ENCODE results near the gene MCF2L. TPM values are rescaled to one million over a fixed set of nuclear protein-coding genes. Genes with fewer than 3 reads are reported as not detected.

MCF2L gene
- total RNA-seq, 1 experiment from 2014 or later, result 8.9 TPM

DNA sequence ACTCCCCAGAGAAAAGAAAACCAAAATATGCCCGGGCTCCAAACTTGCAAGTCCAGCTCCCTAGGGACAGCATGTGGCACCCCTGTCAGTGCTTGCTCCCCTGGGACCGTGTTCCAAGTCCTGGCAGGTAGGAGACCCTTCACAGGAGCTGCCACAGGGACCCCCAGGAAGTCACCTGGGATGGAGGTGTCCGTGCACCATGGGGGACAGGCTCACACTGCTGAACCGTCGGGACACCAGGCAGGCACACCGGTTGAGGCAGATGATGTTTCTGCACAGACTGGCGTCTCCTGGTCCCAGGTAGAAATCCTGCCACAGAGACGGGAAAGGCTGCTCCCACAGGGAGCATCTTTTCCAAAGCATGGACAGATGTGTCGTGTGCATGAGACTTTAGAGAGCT is 177.7 kb downstream of the MCF2L start:
- no peak for DNase-seq (ENCODE audit: low read depth, low spot score)
- in situ Hi-C loops (cut with HindIII; ENCODE audit: low pct_unique_long_range_greater_than_20kb, low sequenced_read_pairs), result no loop called here

GRCh38 chr13:113147206-113147605 is 178.2 kb downstream of the MCF2L start:
- in situ Hi-C loops (cut with HindIII; ENCODE audit: low pct_unique_long_range_greater_than_20kb, low sequenced_read_pairs), result no loop called here
- DNase-seq (ENCODE audit: low read depth, low spot score), result no peak

GRCh38 chr13:113148407-113148806 is 179.4 kb downstream of the MCF2L start:
- in situ Hi-C loops (cut with HindIII; ENCODE audit: low pct_unique_long_range_greater_than_20kb, low sequenced_read_pairs), result no loop called here
- DNase-seq (ENCODE audit: low read depth, low spot score), result no peak

DNA sequence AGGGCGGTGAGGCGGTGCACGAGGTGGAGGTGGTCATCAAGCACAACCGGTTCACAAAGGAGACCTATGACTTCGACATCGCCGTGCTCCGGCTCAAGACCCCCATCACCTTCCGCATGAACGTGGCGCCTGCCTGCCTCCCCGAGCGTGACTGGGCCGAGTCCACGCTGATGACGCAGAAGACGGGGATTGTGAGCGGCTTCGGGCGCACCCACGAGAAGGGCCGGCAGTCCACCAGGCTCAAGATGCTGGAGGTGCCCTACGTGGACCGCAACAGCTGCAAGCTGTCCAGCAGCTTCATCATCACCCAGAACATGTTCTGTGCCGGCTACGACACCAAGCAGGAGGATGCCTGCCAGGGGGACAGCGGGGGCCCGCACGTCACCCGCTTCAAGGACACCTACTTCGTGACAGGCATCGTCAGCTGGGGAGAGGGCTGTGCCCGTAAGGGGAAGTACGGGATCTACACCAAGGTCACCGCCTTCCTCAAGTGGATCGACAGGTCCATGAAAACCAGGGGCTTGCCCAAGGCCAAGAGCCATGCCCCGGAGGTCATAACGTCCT is 180.0 kb downstream of the MCF2L start:
- DNase-seq (ENCODE audit: low read depth, low spot score), result no peak
- in situ Hi-C loops (cut with HindIII; ENCODE audit: low pct_unique_long_range_greater_than_20kb, low sequenced_read_pairs), result no loop called here

Other genes starting within 250 kb of the MCF2L start
- not detected in 2 replicates for gene F7, start 136.6 kb downstream of the MCF2L start, total RNA-seq (2014; rRNA removed; shearing (Covaris generic))
- gene F10, start 153.6 kb downstream of the MCF2L start, total RNA-seq (2014; rRNA removed; shearing (Covaris generic)), result not detected in 2 replicates
- gene PROZ, start 189.4 kb downstream of the MCF2L start, total RNA-seq (2014; rRNA removed; shearing (Covaris generic)), result not detected in 2 replicates
- gene PCID2, start 239.5 kb downstream of the MCF2L start, total RNA-seq (2014; rRNA removed; shearing (Covaris generic)), result 93.4 and 95.9 TPM in 2 replicates
- 157 and 173 TPM in 2 replicates for gene CUL4A, start 240.4 kb downstream of the MCF2L start, total RNA-seq (2014; rRNA removed; shearing (Covaris generic))

Measured in SK-MEL-5 (cell line).